GM12801 (cell line): Measurements from ENCODE around the gene OR2T34.
"Not testable (repeated sequence)": the region's sequence is repeated elsewhere in the genome, so short reads cannot be mapped to it uniquely, and the experiment has no call there.

Source experiments
- CTCF ChIP-seq: IDR thresholded peaks from one replicate; pipeline ENCODE4 v1.5.1; 2011; ENCODE audit warnings: control low read depth; ENCODE audit not compliant: insufficient read length; ENCODE audit errors: extremely low read depth

Gene OR2T34

GRCh38 chr1:248585266-248585665 lies 10.7 kb upstream of the OR2T34 start:
- TF ChIP-seq CTCF: no peak

GRCh38 chr1:248576260-248576980 lies 1.9 kb upstream of the OR2T34 start:
- no peak for TF ChIP-seq CTCF

- not testable (repeated sequence) for TF ChIP-seq CTCF
These were observed 11.9 kb downstream of the OR2T34 start, which contains the start of gene OR2T29 for GRCh38 chr1:248562672-248563071. OR2T29 (minus strand) TSS chr1:248562772; CDS start chr1:248559491, 3,281 bp downstream.
